ENCODE data around the gene PTPRR. TPM values are rescaled to one million over a fixed set of nuclear protein-coding genes. Genes with fewer than 3 reads are reported as not detected.

The PTPRR gene
- total RNA-seq, 3 donors from 2014 or later = 16.6 to 46.9 (median 25.1) TPM

DNA sequence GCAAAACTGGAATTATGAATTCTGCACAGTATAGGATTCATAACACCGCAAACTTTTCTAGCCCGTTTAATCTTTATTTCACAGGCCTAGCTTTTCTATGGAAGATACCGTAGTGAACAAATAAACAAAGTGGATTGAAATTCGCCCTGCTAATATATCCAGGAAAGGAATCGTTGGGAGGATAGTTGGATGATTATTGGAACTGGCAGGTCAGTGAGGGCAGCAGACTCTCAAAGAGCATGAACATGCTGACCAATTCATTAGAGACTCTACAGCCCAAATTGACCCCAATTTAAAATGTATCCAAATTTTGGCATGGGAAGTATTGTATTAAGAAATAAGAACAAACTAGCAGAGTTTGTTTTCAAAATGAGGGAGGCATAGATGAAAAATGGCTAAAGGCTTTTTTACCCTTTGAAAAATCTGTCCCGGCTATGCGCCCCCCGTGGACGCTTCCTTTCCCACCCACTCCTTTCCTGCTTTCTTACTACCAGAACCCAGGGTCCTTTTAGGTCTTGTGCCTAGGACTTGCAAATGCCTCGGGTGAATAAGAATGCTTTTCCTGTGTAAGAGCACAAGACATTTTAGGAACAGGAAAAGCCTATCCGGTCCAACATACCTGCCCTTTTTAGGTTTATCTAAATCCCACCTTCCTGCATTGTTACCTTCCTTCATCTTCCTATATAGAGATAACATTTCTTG lies 198.7 kb downstream of the PTPRR start:
- Histone ChIP-seq H3K9me3 (no peaks in the 10 kb centered on the region), H3K4me3 (no peak overlapping the region), H3K36me3 (ENCODE audit: low read depth) (no peaks in the 10 kb centered on the region), H3K4me1 (ENCODE audit: low read depth) (no peaks in the 10 kb centered on the region)
- DNase-seq (no peak), ATAC-seq (no peak)
- intact Hi-C loops (cut with DNase I, micrococcal nuclease) = loop anchor here in 1 of 2 donors (5.0 kb wide), 1 partner anchor 130 kb away; no protein-coding TSS in a partner anchor
- TF ChIP-seq, protein P1, sequence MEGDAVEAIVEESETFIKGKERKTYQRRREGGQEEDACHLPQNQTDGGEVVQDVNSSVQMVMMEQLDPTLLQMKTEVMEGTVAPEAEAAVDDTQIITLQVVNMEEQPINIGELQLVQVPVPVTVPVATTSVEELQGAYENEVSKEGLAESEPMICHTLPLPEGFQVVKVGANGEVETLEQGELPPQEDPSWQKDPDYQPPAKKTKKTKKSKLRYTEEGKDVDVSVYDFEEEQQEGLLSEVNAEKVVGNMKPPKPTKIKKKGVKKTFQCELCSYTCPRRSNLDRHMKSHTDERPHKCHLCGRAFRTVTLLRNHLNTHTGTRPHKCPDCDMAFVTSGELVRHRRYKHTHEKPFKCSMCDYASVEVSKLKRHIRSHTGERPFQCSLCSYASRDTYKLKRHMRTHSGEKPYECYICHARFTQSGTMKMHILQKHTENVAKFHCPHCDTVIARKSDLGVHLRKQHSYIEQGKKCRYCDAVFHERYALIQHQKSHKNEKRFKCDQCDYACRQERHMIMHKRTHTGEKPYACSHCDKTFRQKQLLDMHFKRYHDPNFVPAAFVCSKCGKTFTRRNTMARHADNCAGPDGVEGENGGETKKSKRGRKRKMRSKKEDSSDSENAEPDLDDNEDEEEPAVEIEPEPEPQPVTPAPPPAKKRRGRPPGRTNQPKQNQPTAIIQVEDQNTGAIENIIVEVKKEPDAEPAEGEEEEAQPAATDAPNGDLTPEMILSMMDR (IDR thresholded peaks at IDR 0.05) = no peak

DNA sequence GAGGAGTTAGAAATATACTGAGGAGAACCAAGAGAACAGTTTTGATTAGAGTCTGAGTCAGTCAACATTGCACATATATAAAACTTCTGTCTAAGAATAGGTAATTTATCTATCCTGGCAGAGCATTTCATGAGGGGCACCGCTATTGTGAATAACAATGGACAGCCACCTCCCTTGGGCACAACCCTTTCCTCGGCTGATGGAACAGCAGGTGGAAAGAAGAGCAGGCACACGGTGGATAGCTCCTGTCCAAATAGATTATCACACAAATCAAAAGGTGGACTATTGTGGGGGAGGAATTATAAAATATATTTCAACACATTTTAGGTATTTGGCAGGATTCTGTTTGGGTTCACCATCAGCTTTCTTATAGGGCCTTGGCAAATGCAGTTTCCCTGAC lies 199.3 kb downstream of the PTPRR start:
- no peaks in the 10 kb centered on the region for H3K4me1 ChIP-seq (ENCODE audit: low read depth)
- H3K9me3 ChIP-seq = no peaks in the 10 kb centered on the region
- ATAC-seq (no peak), DNase-seq (no peak)
- TF ChIP-seq, protein P1 (IDR thresholded peaks at IDR 0.05) = no peak
- no peaks in the 10 kb centered on the region for H3K36me3 ChIP-seq (ENCODE audit: low read depth)
- intact Hi-C loops (cut with DNase I, micrococcal nuclease) = loop anchor here in 1 of 2 donors (5.0 kb wide), 1 partner anchor 129 kb away; no protein-coding TSS in a partner anchor
- H3K4me3 ChIP-seq = no peak overlapping the region

DNA sequence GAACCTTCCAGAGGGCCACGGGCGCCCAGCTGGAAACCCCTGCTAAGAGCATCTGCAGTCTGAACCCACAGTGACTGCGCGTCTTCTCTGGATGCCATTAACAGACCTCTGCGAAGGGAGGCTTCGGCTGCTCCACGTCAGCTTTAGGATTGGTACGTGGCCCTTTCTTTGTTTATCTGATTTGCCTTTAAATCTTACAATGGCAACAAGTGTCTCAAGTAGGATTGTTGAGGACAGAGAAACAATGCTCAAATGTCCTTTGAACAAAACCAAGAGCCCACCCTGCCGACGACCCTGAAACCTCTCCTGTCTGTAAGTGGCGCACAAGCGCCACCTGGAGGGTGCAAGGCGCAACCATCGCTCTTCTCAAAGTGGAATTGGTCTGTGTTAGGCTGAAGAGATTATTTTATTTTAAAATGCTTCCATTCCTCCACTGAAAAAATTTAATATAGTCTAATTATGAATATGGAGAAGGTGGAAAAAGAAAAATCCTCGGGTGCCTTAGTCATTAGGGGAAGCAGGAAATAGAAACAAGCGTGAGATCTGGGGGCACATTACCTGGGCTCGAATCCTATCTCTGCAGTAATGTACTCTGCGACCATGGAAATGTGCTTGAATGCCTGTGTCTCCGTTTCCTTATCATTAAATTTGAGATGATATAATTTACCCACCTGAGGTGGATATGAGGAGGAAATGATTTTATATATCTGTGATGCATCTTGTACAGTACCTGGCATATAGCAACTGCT lies 200.7 kb downstream of the PTPRR start:
- Histone ChIP-seq H3K36me3 (ENCODE audit: low read depth) (no peaks in the 10 kb centered on the region), H3K4me1 (ENCODE audit: low read depth) (no peaks in the 10 kb centered on the region), H3K9me3 (no peaks in the 10 kb centered on the region), H3K4me3 (no peak overlapping the region)
- TF ChIP-seq, protein P1 (IDR thresholded peaks at IDR 0.05) = peak; percentile 74
- intact Hi-C loops (cut with DNase I, micrococcal nuclease) = loop anchor here in 1 of 2 donors (5.0 kb wide), 1 partner anchor 128 kb away; no protein-coding TSS in a partner anchor
- ATAC-seq (peak; percentile 49), DNase-seq (peak in 2 of 3 donors; percentile 41 to 44)

DNA sequence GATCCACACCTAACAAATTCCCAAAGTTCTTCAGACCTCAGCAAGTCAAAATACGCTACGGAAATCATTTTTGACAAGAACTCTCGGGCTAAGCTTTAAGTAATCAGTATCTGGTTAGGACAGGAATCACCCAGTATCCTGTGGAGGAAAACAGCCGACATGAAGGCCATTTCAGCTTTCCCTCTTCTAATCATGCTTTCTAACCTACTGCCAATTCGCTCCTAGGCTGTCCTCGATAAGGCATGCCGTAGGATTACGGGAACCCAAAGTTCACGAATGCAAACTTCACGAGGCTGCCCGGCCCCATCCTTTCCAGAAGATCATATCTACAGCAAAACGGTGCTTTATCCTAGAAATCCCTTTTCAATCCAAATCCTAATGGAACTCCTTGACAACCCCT lies 201.5 kb downstream of the PTPRR start:
- Histone ChIP-seq H3K36me3 (ENCODE audit: low read depth) (no peaks in the 10 kb centered on the region), H3K4me1 (ENCODE audit: low read depth) (no peaks in the 10 kb centered on the region), H3K4me3 (no peak overlapping the region), H3K9me3 (no peaks in the 10 kb centered on the region)
- DNase-seq = no peak
- TF ChIP-seq, protein P1 (IDR thresholded peaks at IDR 0.05) = no peak
- intact Hi-C loops (cut with DNase I, micrococcal nuclease) = no loop called here
- no peak for ATAC-seq

DNA sequence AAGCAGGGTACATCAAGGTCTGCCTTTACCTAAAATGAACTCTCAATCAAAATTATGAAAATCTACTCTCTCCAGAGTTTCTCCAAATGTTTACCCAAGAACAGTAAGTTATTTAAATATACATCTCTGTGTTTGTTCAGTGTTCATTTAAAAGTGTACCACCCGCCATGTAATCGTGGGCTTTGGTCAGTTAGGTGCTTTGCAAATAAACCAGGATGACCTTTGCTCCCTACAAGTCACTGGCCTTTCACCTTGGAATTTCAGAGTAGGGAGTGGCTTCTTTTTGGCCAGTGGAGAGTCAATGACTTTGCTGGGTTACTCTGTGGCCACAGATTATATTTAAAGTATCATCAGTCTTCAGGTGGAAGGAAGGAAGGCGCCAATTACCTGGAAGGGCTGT lies 208.7 kb downstream of the PTPRR start:
- peak; percentile 40 for ATAC-seq
- intact Hi-C loops (cut with DNase I, micrococcal nuclease) = no loop called here
- DNase-seq = no peak
- TF ChIP-seq, protein P1 (IDR thresholded peaks at IDR 0.05) = no peak
- H3K36me3 ChIP-seq (ENCODE audit: low read depth) = no peaks in the 10 kb centered on the region
- no peaks in the 10 kb centered on the region for H3K9me3 ChIP-seq
- no peaks in the 10 kb centered on the region for H3K4me1 ChIP-seq (ENCODE audit: low read depth)
- H3K4me3 ChIP-seq = no peak overlapping the region
